Breast epithelium (tissue), 3 donors: ENCODE measurements around the gene NR1I3.

ENCODE experiments used
- POLR2AphosphoS5 ChIP-seq, 3 donors: sonication (generic); formaldehyde crosslinking; IDR thresholded peaks; one replicate each; pipeline ENCODE4 v1.6.1; 2017; ENCODE audit warnings: antibody characterized with exemption in 3 of 3
- TF ChIP-seq, protein P1 (sequence below), 3 donors: fragments of 450-650 bp; IDR thresholded peaks; one replicate each; pipeline ENCODE4 v1.5.1; 2016 to 2017; ENCODE audit warnings: antibody characterized with exemption in 3 of 3, mild to moderate bottlenecking in 3 of 3, moderate library complexity in 3 of 3

DNA sequence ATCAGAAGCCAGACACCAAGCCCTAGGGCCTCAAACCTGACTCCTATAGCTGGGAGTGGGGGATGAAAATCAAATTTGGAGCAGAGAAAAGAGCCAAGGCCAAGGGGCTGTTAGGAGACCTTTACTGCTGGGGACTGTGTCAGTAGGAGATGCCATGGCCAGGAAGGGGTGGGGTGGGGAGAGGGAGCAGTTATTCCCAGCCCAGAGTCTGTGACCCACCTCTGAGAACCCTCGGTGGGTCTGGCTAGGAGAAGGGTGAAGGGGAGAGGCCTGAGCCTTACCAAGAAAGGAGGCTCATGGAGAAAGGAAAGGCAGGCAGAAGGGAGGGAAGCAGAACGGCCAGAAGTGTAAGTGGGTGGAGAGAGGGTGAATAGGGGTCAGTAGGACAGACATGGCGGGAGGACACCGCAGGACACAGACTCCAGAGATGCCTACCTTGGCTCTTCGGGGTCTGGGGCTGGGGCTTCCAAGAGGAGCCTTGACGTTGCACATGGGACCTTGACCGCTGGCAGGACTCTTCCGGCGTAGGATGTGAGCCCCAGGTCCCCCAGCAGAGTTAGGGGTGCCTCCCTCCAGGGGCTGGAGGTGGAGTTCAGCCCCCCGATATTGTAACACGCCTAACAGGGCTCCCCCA is 40.3 kb downstream of the NR1I3 start:
- TF ChIP-seq, protein P1, sequence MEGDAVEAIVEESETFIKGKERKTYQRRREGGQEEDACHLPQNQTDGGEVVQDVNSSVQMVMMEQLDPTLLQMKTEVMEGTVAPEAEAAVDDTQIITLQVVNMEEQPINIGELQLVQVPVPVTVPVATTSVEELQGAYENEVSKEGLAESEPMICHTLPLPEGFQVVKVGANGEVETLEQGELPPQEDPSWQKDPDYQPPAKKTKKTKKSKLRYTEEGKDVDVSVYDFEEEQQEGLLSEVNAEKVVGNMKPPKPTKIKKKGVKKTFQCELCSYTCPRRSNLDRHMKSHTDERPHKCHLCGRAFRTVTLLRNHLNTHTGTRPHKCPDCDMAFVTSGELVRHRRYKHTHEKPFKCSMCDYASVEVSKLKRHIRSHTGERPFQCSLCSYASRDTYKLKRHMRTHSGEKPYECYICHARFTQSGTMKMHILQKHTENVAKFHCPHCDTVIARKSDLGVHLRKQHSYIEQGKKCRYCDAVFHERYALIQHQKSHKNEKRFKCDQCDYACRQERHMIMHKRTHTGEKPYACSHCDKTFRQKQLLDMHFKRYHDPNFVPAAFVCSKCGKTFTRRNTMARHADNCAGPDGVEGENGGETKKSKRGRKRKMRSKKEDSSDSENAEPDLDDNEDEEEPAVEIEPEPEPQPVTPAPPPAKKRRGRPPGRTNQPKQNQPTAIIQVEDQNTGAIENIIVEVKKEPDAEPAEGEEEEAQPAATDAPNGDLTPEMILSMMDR (IDR thresholded peaks at IDR 0.05): no peak
- TF ChIP-seq POLR2AphosphoS5 (IDR thresholded peaks at IDR 0.05): no peak
